ENCODE measurements around the gene GCFC2. TPM values are rescaled to one million over a fixed set of nuclear protein-coding genes. Genes with fewer than 3 reads are reported as not detected.

Gene GCFC2
- total RNA-seq, 1 experiment from 2014 or later, result 18.3 TPM

DNA sequence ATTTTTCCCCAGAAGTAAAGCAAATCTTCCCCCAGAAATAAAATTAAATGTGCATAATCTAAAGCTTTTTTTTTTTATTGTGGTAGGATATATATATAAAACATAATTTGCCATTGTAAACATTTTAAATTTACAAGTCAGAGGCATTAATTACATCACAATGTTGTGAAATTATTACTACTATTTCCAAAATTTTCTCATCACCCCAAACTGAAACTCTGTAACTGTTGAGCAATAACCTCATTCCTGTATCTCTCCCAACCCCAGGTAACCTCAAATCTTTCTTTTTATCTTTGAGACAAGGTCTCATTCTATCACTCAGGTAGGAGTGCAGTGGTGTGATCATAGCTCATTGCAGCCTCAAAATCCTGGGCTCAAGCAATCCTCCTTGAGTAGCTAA, 52.9 kb downstream of the GCFC2 start:
- Histone ChIP-seq H3T11ph (ENCODE audit: low read length) (no peak overlapping the region), H3K4ac (ENCODE audit: low read depth, low read length) (no peak overlapping the region), H2BK120ac (ENCODE audit: low read depth, low read length, poor library complexity, severe bottlenecking) (no peak overlapping the region), H3K79me2 (ENCODE audit: insufficient read depth, low read length) (no peaks in the 10 kb centered on the region; the same call in 1 of the 2 replicates), H3K18ac (ENCODE audit: insufficient read length, low read depth, low read length) (no peak overlapping the region), H4K8ac (replicated peaks; ENCODE audit: insufficient read length, low read depth, low read length) (no peak overlapping the region), H3K4me1 (ENCODE audit: insufficient read depth, low read length) (no peaks in the 10 kb centered on the region), H3K27ac (ENCODE audit: insufficient read length, low read depth, low read length) (no peak overlapping the region), H2BK12ac (ENCODE audit: insufficient read length, low read depth, low read length) (no peak overlapping the region), H4K5ac (ENCODE audit: insufficient read length, low read depth, low read length) (no peak overlapping the region), H3K23me2 (ENCODE audit: insufficient read length, low read depth, low read length, poor library complexity, severe bottlenecking) (no peaks in the 10 kb centered on the region), H3K9me3 (ENCODE audit: control insufficient read depth, low read depth, low read length) (no peaks in the 10 kb centered on the region), H2BK15ac (ENCODE audit: low read depth, low read length) (no peak overlapping the region), H3K23ac (ENCODE audit: insufficient read length, low read depth, low read length) (no peak overlapping the region), H2BK20ac (ENCODE audit: low read depth, low read length, poor library complexity, severe bottlenecking) (no peak overlapping the region), H2AK5ac (ENCODE audit: insufficient read length, low read length) (no peak overlapping the region), H3K79me1 (ENCODE audit: insufficient read depth, low read depth, low read length, poor library complexity, severe bottlenecking) (no peaks in the 10 kb centered on the region), H3K14ac (ENCODE audit: insufficient read depth, low read length) (no peak overlapping the region), H3K27me3 (ENCODE audit: insufficient read depth, low read length) (no peaks in the 10 kb centered on the region; the same call in 1 of the 2 replicates), H3K56ac (ENCODE audit: insufficient read length, low read depth, low read length) (no peak overlapping the region), H3K4me2 (ENCODE audit: insufficient read depth, insufficient read length, low read length) (no peak overlapping the region), H2AFZ (ENCODE audit: low read length) (no peak overlapping the region), H2BK5ac (ENCODE audit: insufficient read length, low read length) (no peak overlapping the region), H4K91ac (ENCODE audit: insufficient read length, low read depth, low read length) (no peak overlapping the region), H3K9ac (ENCODE audit: extremely low read depth, insufficient read length, low read length) (no peak overlapping the region), H4K20me1 (ENCODE audit: control insufficient read depth, insufficient read depth, insufficient read length) (no peaks in the 10 kb centered on the region)
- no peaks in the 10 kb centered on the region for H3K9me3 Mint-ChIP-seq
- no peak overlapping the region for H3K4me3 Mint-ChIP-seq
- TF ChIP-seq, protein P1, sequence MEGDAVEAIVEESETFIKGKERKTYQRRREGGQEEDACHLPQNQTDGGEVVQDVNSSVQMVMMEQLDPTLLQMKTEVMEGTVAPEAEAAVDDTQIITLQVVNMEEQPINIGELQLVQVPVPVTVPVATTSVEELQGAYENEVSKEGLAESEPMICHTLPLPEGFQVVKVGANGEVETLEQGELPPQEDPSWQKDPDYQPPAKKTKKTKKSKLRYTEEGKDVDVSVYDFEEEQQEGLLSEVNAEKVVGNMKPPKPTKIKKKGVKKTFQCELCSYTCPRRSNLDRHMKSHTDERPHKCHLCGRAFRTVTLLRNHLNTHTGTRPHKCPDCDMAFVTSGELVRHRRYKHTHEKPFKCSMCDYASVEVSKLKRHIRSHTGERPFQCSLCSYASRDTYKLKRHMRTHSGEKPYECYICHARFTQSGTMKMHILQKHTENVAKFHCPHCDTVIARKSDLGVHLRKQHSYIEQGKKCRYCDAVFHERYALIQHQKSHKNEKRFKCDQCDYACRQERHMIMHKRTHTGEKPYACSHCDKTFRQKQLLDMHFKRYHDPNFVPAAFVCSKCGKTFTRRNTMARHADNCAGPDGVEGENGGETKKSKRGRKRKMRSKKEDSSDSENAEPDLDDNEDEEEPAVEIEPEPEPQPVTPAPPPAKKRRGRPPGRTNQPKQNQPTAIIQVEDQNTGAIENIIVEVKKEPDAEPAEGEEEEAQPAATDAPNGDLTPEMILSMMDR (conservative IDR thresholded peaks at IDR 0.05), result no peak
- H3K4me1 Mint-ChIP-seq, result peaks cover 8 to 12% of the 10 kb centered on the region in 2 experiments
- peaks cover 46 to 85% (median 81%) of the 10 kb centered on the region in 3 experiments for H3K36me3 Mint-ChIP-seq (ENCODE audit: insufficient read depth in 1 of 3, low read depth in 3 of 3)
- H3K27me3 Mint-ChIP-seq (ENCODE audit: low read depth), result no peaks in the 10 kb centered on the region
- no peak for DNase-seq
- H3K27ac Mint-ChIP-seq, result peak overlapping the region in 1 of 3 experiments; percentile 32; a peak in 1 of 7 replicates
